Testis (tissue), 3 donors: ENCODE measurements around the gene LIPJ. TPM values are rescaled to one million over a fixed set of nuclear protein-coding genes. Genes with fewer than 3 reads are reported as not detected.

Source experiments
- DNase-seq: peaks from one replicate; pipeline ENCODE4 v3.0.0-alpha.2; 2019
- H3K27ac ChIP-seq, 2 donors: fragments of 200-600 bp; sonication (generic); one replicate each; pipeline ENCODE4 v1.5.1; 2019
- H3K27me3 ChIP-seq: fragments of 200-600 bp; sonication (generic); one replicate; pipeline ENCODE4 v1.5.1; 2019
- H3K36me3 ChIP-seq: fragments of 200-600 bp; sonication (generic); one replicate; pipeline ENCODE4 v1.5.1; 2017; ENCODE audit warnings: low read depth; ENCODE audit errors: missing control alignments
- H3K4me1 ChIP-seq: fragments of 200-600 bp; sonication (generic); one replicate; pipeline ENCODE4 v1.5.1; 2019
- H3K4me3 ChIP-seq, 2 donors: fragments of 200-600 bp; sonication (generic); one replicate each; pipeline ENCODE4 v1.5.1; 2017 to 2019
- H3K9me3 ChIP-seq: fragments of 200-600 bp; sonication (generic); one replicate; pipeline ENCODE4 v1.5.1; 2017
- CTCF ChIP-seq, 3 experiments: fragments of 450-650 bp in 2 of 3; fragments of 200-600 bp in 1 of 3; sonication (generic) in 1 of 3; IDR thresholded peaks; one replicate each; pipeline ENCODE4 v1.5.1; 2016 to 2019; ENCODE audit warnings: antibody characterized with exemption in 3 of 3, mild to moderate bottlenecking in 2 of 3, moderate library complexity in 1 of 3
- POLR2A ChIP-seq: fragments of 450-650 bp; IDR thresholded peaks from one replicate; pipeline ENCODE4 v1.6.1; 2017; ENCODE audit warnings: antibody characterized with exemption, mild to moderate bottlenecking, moderate library complexity
- WGBS, 2 donors: methylation state at CpG; one replicate each; pipeline ENCODE4 v1.1.5; 2018; 5-methylcytosine and 5-hydroxymethylcytosine counted together
- intact Hi-C: fragments of 100-400 bp; cut with DNase I; formaldehyde crosslinking; loops from one replicate; pipeline ENCODE4 v1.15.1; 2023; ENCODE audit warnings: low total_unique reads
- polyA plus RNA-seq: library from polyadenylated mRNA; stranded (reverse); fragments of 350-450 nt; fragmentation: Illumina TruSeq; extraction: RNeasy Lipid Tissue Mini Kit (QIAGEN cat#74804); gene quantifications from one replicate; pipeline ENCODE4 v1.2.3, GENCODE V29; 2014; ENCODE audit warnings: low read depth, low replicate concordance; ENCODE audit not compliant: insufficient read depth
- total RNA-seq, 2 donors: library from RNA; depleted of rRNA; stranded (reverse); fragments of >200 nt; gene quantifications; one replicate each; pipeline ENCODE4 v1.2.3, GENCODE V29; 2016

Gene LIPJ
- total and polyA plus RNA-seq, 3 donors from 2014 or later: 3.5 to 10.4 (median 4.2) TPM

- Histone ChIP-seq H3K4me3 (no peak overlapping the region), H3K27me3 (no peaks in the 10 kb centered on the region), H3K4me1 (no peaks in the 10 kb centered on the region), H3K36me3 (no peaks in the 10 kb centered on the region), H3K9me3 (no peaks in the 10 kb centered on the region), H3K27ac (no peak overlapping the region)
- TF ChIP-seq CTCF (IDR thresholded peaks at IDR 0.05) (no peak), POLR2A (no peak)
- intact Hi-C loops: loop anchor here (10.0 kb wide), 2 partner anchors 146 to 696 kb away; no protein-coding TSS in a partner anchor
- 87 to 94% methylated on average over 2 of the region's 2 CpGs for WGBS, 2 donors
- no peak for DNase-seq
Measured at GRCh38 chr10:88551246-88551645, 35.3 kb upstream of the LIPJ start.

- H3K27me3 ChIP-seq: no peaks in the 10 kb centered on the region
- intact Hi-C loops: loop anchor here (10.0 kb wide), 2 partner anchors 148 to 698 kb away; no protein-coding TSS in a partner anchor
- H3K36me3 ChIP-seq: no peaks in the 10 kb centered on the region
- whole genome bisulfite sequencing, 2 donors: 64 to 85% methylated on average over 2 of the region's 2 CpGs
- H3K9me3 ChIP-seq: no peaks in the 10 kb centered on the region
- TF ChIP-seq CTCF (IDR thresholded peaks at IDR 0.05) (peak; percentile 51 to 81 (median 76)), POLR2A (no peak)
- DNase-seq: peak; percentile 64
- H3K4me3 ChIP-seq: no peak overlapping the region
- no peaks in the 10 kb centered on the region for H3K4me1 ChIP-seq
- H3K27ac ChIP-seq: no peak overlapping the region
Measured at GRCh38 chr10:88553116-88553752, 33.3 kb upstream of the LIPJ start.

GRCh38 chr10:88555190-88555908 lies 31.2 kb upstream of the LIPJ start:
- intact Hi-C loops: loop anchor here (10.0 kb wide), 2 partner anchors 151 to 701 kb away; no protein-coding TSS in a partner anchor
- 89 to 90% methylated on average over 7 of the region's 7 CpGs for WGBS, 2 donors

GRCh38 chr10:88557256-88557655 lies 29.3 kb upstream of the LIPJ start:
- H3K27ac ChIP-seq: no peak overlapping the region
- TF ChIP-seq CTCF (IDR thresholded peaks at IDR 0.05) (no peak), POLR2A (no peak)
- DNase-seq: no peak
- no peaks in the 10 kb centered on the region for H3K27me3 ChIP-seq
- intact Hi-C loops: loop anchor here (10.0 kb wide), 2 partner anchors 152 to 702 kb away; no protein-coding TSS in a partner anchor
- H3K36me3 ChIP-seq: no peaks in the 10 kb centered on the region
- 83 to 97% methylated on average over 1 of the region's 1 CpG for WGBS, 2 donors
- H3K4me1 ChIP-seq: no peaks in the 10 kb centered on the region
- H3K4me3 ChIP-seq: no peak overlapping the region
- H3K9me3 ChIP-seq: no peaks in the 10 kb centered on the region

More at GRCh38 chr10:88555190-88555908, 31.2 kb upstream of the LIPJ start:
- H3K27me3 ChIP-seq: no peaks in the 10 kb centered on the region
- no peaks in the 10 kb centered on the region for H3K9me3 ChIP-seq
- no peak for DNase-seq
- H3K27ac ChIP-seq: no peak overlapping the region
- TF ChIP-seq POLR2A (no peak), CTCF (IDR thresholded peaks at IDR 0.05) (no peak)
- no peaks in the 10 kb centered on the region for H3K4me1 ChIP-seq
- no peaks in the 10 kb centered on the region for H3K36me3 ChIP-seq
- H3K4me3 ChIP-seq: no peak overlapping the region
